Neural progenitor cell (in vitro differentiated cells): ENCODE measurements around the gene ATP2B3. TPM values are rescaled to one million over a fixed set of nuclear protein-coding genes. Genes with fewer than 3 reads are reported as not detected.

Source experiments
- DNase-seq: peaks from one replicate; pipeline ENCODE4 v3.0.0-alpha.2; 2016; ENCODE audit warnings: low spot score
- H2AFZ ChIP-seq: fragments of 200-600 bp; sonication (generic); replicated peaks from 2 replicates; pipeline ENCODE4 v1.6.1; 2016; ENCODE audit warnings: antibody characterized with exemption
- H3F3A ChIP-seq: fragments of 200-600 bp; sonication (generic); 2 replicates; pipeline ENCODE4 v1.6.1; 2016; ENCODE audit warnings: antibody characterized with exemption, low read depth
- H3K27ac ChIP-seq: fragments of 200-600 bp; sonication (generic); 2 replicates; pipeline ENCODE4 v1.5.1; 2016; ENCODE audit warnings: mild to moderate bottlenecking
- H3K27me3 ChIP-seq: fragments of 200-600 bp; sonication (generic); 2 replicates; pipeline ENCODE4 v1.6.1; 2016; ENCODE audit warnings: mild to moderate bottlenecking, moderate library complexity
- H3K36me3 ChIP-seq: fragments of 200-600 bp; sonication (generic); 2 replicates; pipeline ENCODE4 v1.5.1; 2016
- H3K4me1 ChIP-seq: fragments of 200-600 bp; sonication (generic); 2 replicates; pipeline ENCODE4 v1.6.1; 2016; ENCODE audit warnings: mixed run types
- H3K4me2 ChIP-seq: fragments of 200-600 bp; sonication (generic); 2 replicates; pipeline ENCODE4 v1.6.1; 2016
- H3K4me3 ChIP-seq: fragments of 200-600 bp; sonication (generic); 2 replicates; pipeline ENCODE4 v1.5.1; 2016
- H3K79me2 ChIP-seq: fragments of 200-600 bp; sonication (generic); 2 replicates; pipeline ENCODE4 v1.6.1; 2016; ENCODE audit warnings: low read depth
- H3K9ac ChIP-seq: fragments of 200-600 bp; sonication (generic); 2 replicates; pipeline ENCODE4 v1.6.1; 2016
- H3K9me3 ChIP-seq: fragments of 200-600 bp; sonication (generic); 2 replicates; pipeline ENCODE4 v1.5.1; 2016; ENCODE audit warnings: low read depth
- H4K20me1 ChIP-seq: fragments of 200-600 bp; sonication (generic); 2 replicates; pipeline ENCODE4 v1.6.1; 2016; ENCODE audit warnings: low read depth
- H3K27ac Mint-ChIP-seq: 3 replicates; pipeline ENCODE4 v1.8.0; 2021; ENCODE audit warnings: mixed read lengths
- H3K27me3 Mint-ChIP-seq: 2 replicates; pipeline ENCODE4 v1.8.0; 2022; ENCODE audit warnings: low read depth, mild to moderate bottlenecking, inconsistent platforms, moderate library complexity, mixed read lengths; ENCODE audit not compliant: insufficient read depth
- H3K36me3 Mint-ChIP-seq: 3 replicates; pipeline ENCODE4 v1.8.0; 2021; ENCODE audit warnings: mixed read lengths
- H3K4me1 Mint-ChIP-seq: 3 replicates; pipeline ENCODE4 v1.8.0; 2021; ENCODE audit warnings: mixed read lengths
- H3K4me3 Mint-ChIP-seq: 3 replicates; pipeline ENCODE4 v1.8.0; 2021; ENCODE audit warnings: mild to moderate bottlenecking, moderate library complexity, mixed read lengths
- H3K9me3 Mint-ChIP-seq: 3 replicates; pipeline ENCODE4 v1.8.0; 2020; ENCODE audit warnings: mixed read lengths
- CTCF ChIP-seq: fragments of 200-600 bp; sonication (generic); IDR thresholded peaks from 2 replicates; pipeline ENCODE4 v1.5.1; 2017; ENCODE audit warnings: antibody characterized with exemption, mild to moderate bottlenecking
- EZH2 ChIP-seq: fragments of 200-600 bp; sonication (generic); IDR thresholded peaks from 2 replicates; pipeline ENCODE4 v1.6.1; 2017; ENCODE audit warnings: antibody characterized with exemption, mild to moderate bottlenecking, moderate library complexity
- EZH2phosphoT487 ChIP-seq: fragments of 200-600 bp; sonication (generic); IDR thresholded peaks from 2 replicates; pipeline ENCODE4 v1.6.1; 2017; ENCODE audit warnings: antibody characterized with exemption
- total RNA-seq: library from RNA; depleted of rRNA; stranded (reverse); fragments of >200 nt; gene quantifications from 2 replicates; pipeline ENCODE4 v1.2.3, GENCODE V29; 2015; ENCODE audit warnings: low replicate concordance

Gene ATP2B3
- total RNA-seq, 1 donor from 2014 or later: not detected

GRCh38 chrX:153522259-153522658 is 4.8 kb downstream of the ATP2B3 start:
- no peak for DNase-seq
- no peak overlapping the region for H3K27ac ChIP-seq
- no peak for TF ChIP-seq EZH2phosphoT487
- H3K9me3 ChIP-seq: no peaks in the 10 kb centered on the region
- no peak overlapping the region for H3K27ac Mint-ChIP-seq
- H3K79me2 ChIP-seq: no peaks in the 10 kb centered on the region
- no peak overlapping the region for H2AFZ ChIP-seq
- peaks cover 48% of the 10 kb centered on the region for H3K27me3 ChIP-seq
- H3K4me3 ChIP-seq: no peak overlapping the region
- H3K4me1 ChIP-seq: no peaks in the 10 kb centered on the region
- H3K36me3 Mint-ChIP-seq: no peaks in the 10 kb centered on the region
- no peaks in the 10 kb centered on the region for H4K20me1 ChIP-seq
- peaks cover 15% of the 10 kb centered on the region for H3K9me3 Mint-ChIP-seq
- peaks cover 18% of the 10 kb centered on the region for H3K27me3 Mint-ChIP-seq
- H3F3A ChIP-seq: no peaks in the 10 kb centered on the region
- no peak overlapping the region for H3K4me3 Mint-ChIP-seq
- H3K4me2 ChIP-seq: no peak overlapping the region
- peaks cover 6% of the 10 kb centered on the region for H3K4me1 Mint-ChIP-seq
- H3K36me3 ChIP-seq: no peaks in the 10 kb centered on the region
- no peak overlapping the region for H3K9ac ChIP-seq

GRCh38 chrX:153523269-153523668 is 5.8 kb downstream of the ATP2B3 start:
- Mint-ChIP-seq H3K9me3 (peaks cover 18% of the 10 kb centered on the region), H3K27me3 (peaks cover 17% of the 10 kb centered on the region), H3K27ac (no peak overlapping the region), H3K36me3 (no peaks in the 10 kb centered on the region), H3K4me1 (peaks cover 7% of the 10 kb centered on the region), H3K4me3 (no peak overlapping the region)
- Histone ChIP-seq H3K9ac (no peak overlapping the region), H4K20me1 (no peaks in the 10 kb centered on the region), H3K79me2 (no peaks in the 10 kb centered on the region), H3K27me3 (peaks cover 38% of the 10 kb centered on the region), H3K27ac (no peak overlapping the region), H2AFZ (no peak overlapping the region), H3F3A (no peaks in the 10 kb centered on the region), H3K9me3 (no peaks in the 10 kb centered on the region), H3K4me3 (no peak overlapping the region), H3K36me3 (no peaks in the 10 kb centered on the region), H3K4me1 (no peaks in the 10 kb centered on the region), H3K4me2 (no peak overlapping the region)
- no peak for DNase-seq
- no peak for TF ChIP-seq EZH2
- no peak for TF ChIP-seq CTCF
- no peak for TF ChIP-seq EZH2phosphoT487

- peaks cover 8% of the 10 kb centered on the region for H3K27me3 Mint-ChIP-seq
- Histone ChIP-seq H3K27ac (no peak overlapping the region), H4K20me1 (no peaks in the 10 kb centered on the region), H3K79me2 (no peaks in the 10 kb centered on the region), H3K4me3 (no peak overlapping the region), H2AFZ (no peak overlapping the region), H3F3A (no peaks in the 10 kb centered on the region), H3K36me3 (no peaks in the 10 kb centered on the region), H3K4me2 (no peak overlapping the region), H3K9me3 (no peaks in the 10 kb centered on the region), H3K9ac (no peak overlapping the region), H3K27me3 (peaks cover 28% of the 10 kb centered on the region), H3K4me1 (no peaks in the 10 kb centered on the region)
- TF ChIP-seq CTCF: no peak
- no peak for TF ChIP-seq EZH2phosphoT487
- TF ChIP-seq EZH2: no peak
- no peak overlapping the region for H3K4me3 Mint-ChIP-seq
- H3K27ac Mint-ChIP-seq: no peak overlapping the region
- H3K36me3 Mint-ChIP-seq: no peaks in the 10 kb centered on the region
- no peak for DNase-seq
- H3K4me1 Mint-ChIP-seq: peaks cover 4% of the 10 kb centered on the region
- peaks cover 17% of the 10 kb centered on the region for H3K9me3 Mint-ChIP-seq
These were observed 6.8 kb downstream of the ATP2B3 start for GRCh38 chrX:153524234-153524633.

GRCh38 chrX:153525451-153525850 is 8.0 kb downstream of the ATP2B3 start:
- no peaks in the 10 kb centered on the region for H3K9me3 ChIP-seq
- no peaks in the 10 kb centered on the region for H3K36me3 ChIP-seq
- no peaks in the 10 kb centered on the region for H3K4me1 ChIP-seq
- no peak overlapping the region for H3K9ac ChIP-seq
- no peak overlapping the region for H3K4me2 ChIP-seq
- H2AFZ ChIP-seq: no peak overlapping the region
- H3K79me2 ChIP-seq: no peaks in the 10 kb centered on the region
- Mint-ChIP-seq H3K27ac (no peak overlapping the region), H3K9me3 (peaks cover 17% of the 10 kb centered on the region), H3K4me1 (peaks cover 4% of the 10 kb centered on the region), H3K36me3 (no peaks in the 10 kb centered on the region), H3K27me3 (peaks cover 4% of the 10 kb centered on the region), H3K4me3 (no peak overlapping the region)
- no peaks in the 10 kb centered on the region for H4K20me1 ChIP-seq
- no peak overlapping the region for H3K27ac ChIP-seq
- no peak for DNase-seq
- H3K4me3 ChIP-seq: no peak overlapping the region
- no peak for TF ChIP-seq EZH2
- TF ChIP-seq EZH2phosphoT487: no peak
- no peak for TF ChIP-seq CTCF
- peaks cover 16% of the 10 kb centered on the region for H3K27me3 ChIP-seq
- no peaks in the 10 kb centered on the region for H3F3A ChIP-seq
